Adipose tissue (tissue), 3 donors: ENCODE results near the gene SDC4. TPM values are rescaled to one million over a fixed set of nuclear protein-coding genes. Genes with fewer than 3 reads are reported as not detected.

Source experiments
- H3K27ac ChIP-seq: one replicate; pipeline ENCODE4 v1.5.1; 2013; ENCODE audit warnings: low read depth, low read length
- WGBS, 3 donors: extraction: QIAGEN DNeasy Blood & Tissue Kit; methylation state at CpG; one replicate each; pipeline ENCODE4 v1.1.7; 2013; 5-methylcytosine and 5-hydroxymethylcytosine counted together
- polyA plus RNA-seq, 3 donors: library from polyadenylated mRNA; stranded (reverse); fragments of 200-250 nt; gene quantifications; one replicate each; pipeline ENCODE4 v1.2.3, GENCODE V29; 2013
- donor health status: healthy with polysubstance abuse.
- donor health status: Bipolar disorder and iron deficiency.
- donor health status: healthy.

SDC4 gene
- polyA plus RNA-seq, 3 donors: 25.0 to 105 (median 51.1) TPM

GRCh38 chr20:45308117-45308778, 40.0 kb downstream of the SDC4 start, which contains the start of gene MATN4:
Gene MATN4, minus strand, starts transcription at chr20:45308299. Its CDS starts 2,717 bp downstream, at chr20:45305582.
- 20 to 37% (median 36%) methylated on average over 20 of the region's 20 CpGs for WGBS, 3 donors
- no peak within 1 kb of the TSS for H3K27ac ChIP-seq

DNA sequence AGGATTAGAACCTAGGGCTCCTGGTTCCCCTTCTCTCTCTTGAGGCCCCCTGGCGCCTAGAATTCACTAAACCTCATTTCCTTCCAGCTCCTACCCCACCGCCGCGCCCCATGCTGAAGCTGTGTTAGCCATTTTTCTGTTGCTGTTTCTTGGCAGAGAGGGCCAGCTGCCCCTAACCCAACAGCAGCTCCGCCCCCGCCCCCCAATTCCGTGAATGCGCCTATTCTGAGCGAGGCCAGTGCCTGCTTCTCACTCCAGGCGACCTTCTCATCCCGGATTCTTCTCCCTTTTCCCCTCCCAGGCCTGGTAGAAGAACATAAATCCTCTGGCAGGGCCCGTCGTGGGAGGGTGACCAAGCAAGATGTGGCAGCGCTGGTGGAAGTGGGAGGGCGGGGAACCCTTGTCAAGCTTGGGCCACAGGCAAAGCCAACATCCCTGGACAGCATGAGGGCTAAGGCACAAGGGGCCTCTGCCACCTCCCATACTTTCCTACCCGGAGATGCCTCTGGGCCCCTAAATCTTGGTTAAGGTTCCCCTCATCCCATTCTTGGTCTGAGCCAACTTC, 41.1 kb downstream of the SDC4 start:
- 18 to 55% (median 48%) methylated on average over 16 of the region's 16 CpGs for WGBS, 3 donors
- no peak overlapping the region for H3K27ac ChIP-seq

GRCh38 chr20:45306431-45306982, 41.7 kb downstream of the SDC4 start, which contains the start of gene RBPJL:
Gene RBPJL, plus strand, starts transcription at chr20:45306840. Its CDS starts 83 bp downstream, at chr20:45306923.
- H3K27ac ChIP-seq: no peak within 1 kb of the TSS
- 12 to 24% (median 22%) methylated on average over 41 of the region's 41 CpGs for WGBS, 3 donors

DNA sequence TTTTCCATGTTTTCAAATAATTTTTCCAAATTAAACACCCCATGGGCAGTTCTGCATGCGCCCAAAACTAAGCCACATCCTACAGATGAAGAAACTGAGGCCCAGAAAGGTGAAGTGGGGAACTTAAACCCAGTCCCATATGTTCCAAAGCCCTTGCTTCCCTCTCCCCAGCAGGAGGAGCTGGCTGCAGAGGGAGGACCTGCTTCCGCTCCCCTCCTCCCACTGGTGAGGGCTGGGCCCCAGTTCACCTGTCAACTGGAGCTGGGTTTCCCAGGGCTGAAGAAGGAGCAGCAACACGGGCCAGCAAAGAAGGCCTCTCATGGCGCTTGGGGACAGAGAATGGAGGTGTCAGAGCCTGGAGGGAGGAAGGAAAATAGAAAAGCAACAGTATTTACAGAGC, 43.0 kb downstream of the SDC4 start:
- WGBS, 3 donors: 30 to 73% (median 62%) methylated on average over 4 of the region's 4 CpGs
- H3K27ac ChIP-seq: no peak overlapping the region

DNA sequence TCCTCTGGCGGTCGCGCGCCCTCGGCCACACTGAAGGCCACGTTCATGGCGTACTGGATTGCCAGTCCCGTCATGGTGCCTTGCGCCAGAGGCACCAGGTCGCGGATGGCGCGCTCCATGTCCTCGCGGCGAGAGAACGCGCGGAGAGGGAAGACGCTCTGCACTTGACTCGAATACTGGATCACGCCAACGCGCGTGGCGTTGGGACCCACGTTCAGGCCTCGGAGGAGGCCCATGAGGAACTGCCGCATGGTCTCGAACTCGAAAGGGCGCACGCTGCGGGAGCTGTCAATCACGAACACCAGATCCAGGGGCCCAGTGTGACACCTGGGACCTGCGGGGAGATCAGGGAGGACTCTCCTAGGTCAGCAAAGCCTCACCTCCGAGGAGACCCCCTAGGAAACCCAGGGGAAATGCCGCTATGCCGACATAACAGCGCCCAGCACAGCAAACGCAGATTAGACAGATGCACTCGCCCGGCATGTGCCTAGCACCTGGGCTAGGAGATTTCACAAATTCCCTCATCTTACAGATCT, 43.7 kb downstream of the SDC4 start:
- no peak overlapping the region for H3K27ac ChIP-seq
- 73 to 83% (median 82%) methylated on average over 43 of the region's 43 CpGs for WGBS, 3 donors

GRCh38 chr20:45303586-45304463, 44.4 kb downstream of the SDC4 start:
- WGBS, 3 donors: 43 to 79% (median 71%) methylated on average over 47 of the region's 47 CpGs
- no peak overlapping the region for H3K27ac ChIP-seq

DNA sequence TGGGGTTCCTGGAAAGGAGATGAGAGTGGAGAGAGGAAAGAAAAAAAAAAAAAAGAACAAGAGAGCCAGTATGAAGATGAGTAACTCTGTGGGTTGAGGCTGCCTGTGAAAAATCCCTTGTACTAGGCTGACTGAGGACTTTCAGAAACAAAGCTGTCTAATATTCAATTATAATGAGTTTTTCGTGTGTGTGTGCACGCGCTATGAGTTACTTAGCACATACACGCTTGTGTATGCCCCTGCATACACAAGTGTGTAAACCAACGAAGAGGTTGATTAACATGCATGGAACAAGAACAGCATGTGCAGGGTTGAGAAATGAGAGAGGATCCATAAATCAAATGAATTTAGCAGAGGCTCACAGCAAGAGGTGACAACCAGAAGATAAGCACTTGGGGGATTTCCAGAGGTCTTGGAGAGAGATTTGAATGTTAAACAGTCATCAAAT, 46.4 kb downstream of the SDC4 start:
- no peak overlapping the region for H3K27ac ChIP-seq
- 78 to 87% (median 82%) methylated on average over 5 of the region's 5 CpGs for WGBS, 3 donors

DNA sequence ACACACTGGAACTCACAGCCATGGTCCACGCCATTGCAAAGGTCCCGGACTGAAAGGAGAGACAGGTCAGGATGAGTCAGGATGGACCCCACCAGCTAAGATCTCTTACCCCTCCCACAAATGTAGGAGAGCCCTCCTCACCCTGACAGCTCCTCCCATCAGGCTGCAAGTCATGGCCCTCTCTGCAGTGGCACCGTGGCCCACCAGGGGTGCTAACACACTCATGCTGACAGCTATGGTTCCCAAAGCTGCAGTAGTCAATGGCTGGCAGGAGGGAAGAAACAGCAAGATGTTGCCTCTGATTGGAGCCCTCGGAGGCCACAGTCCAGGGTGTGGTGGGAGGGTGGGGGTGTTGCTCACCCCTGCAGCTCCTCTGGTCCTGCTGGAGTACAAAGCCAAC, 47.3 kb downstream of the SDC4 start:
- 40 to 62% (median 62%) methylated on average over 4 of the region's 4 CpGs for WGBS, 3 donors
- no peak overlapping the region for H3K27ac ChIP-seq

DNA sequence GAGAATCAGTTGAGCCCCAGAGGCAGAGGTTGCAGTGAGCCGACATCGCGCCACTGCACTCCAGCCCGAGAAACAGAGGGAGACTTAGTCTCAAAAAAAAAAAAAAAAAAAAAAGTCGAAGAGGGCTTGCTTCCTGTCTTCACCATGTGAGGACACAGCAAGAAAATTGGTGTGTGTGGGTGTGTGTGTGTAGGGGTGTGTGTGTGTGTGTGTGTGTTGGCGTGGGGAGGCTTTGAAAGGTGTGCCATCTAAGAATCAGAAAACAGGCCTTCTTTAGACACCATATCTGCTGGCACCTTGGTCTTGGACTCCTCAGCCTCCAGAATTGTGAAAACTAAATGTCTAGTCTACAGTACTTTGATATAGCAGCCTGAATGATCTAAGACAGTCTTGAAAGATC, 48.4 kb downstream of the SDC4 start:
- H3K27ac ChIP-seq: no peak overlapping the region
- WGBS, 3 donors: 83 to 94% (median 94%) methylated on average over 5 to 6 of the region's 6 CpGs

GRCh38 chr20:45297786-45298497, 50.3 kb downstream of the SDC4 start:
- H3K27ac ChIP-seq: no peak overlapping the region
- 92 to 95% (median 93%) methylated on average over 48 to 52 of the region's 52 CpGs for WGBS, 3 donors

DNA sequence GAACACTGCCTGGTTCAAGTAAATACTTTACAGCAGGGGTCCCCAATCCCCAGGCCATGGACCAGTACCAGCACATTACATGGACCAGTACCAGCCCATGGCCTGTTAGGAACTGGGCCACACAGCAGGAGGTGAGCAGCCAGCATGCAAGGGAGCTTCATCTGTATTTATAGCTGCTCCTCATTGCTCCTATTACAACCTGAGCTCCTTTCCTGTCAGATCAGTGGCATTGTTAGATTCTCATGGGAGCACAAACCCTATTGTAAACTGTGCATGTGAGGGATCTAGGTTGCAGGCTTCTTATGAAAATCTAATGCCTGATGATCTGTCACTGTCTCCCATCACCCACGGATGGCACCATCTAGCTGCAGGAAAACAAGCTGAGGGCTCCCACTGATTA, 53.6 kb downstream of the SDC4 start:
- WGBS, 3 donors: 86 to 97% (median 94%) methylated on average over 1 of the region's 1 CpG
- H3K27ac ChIP-seq: no peak overlapping the region

- WGBS, 3 donors: 46 to 63% (median 59%) methylated on average over 5 of the region's 5 CpGs
- H3K27ac ChIP-seq: no peak overlapping the region
Measured at GRCh38 chr20:45294003-45294368, 54.2 kb downstream of the SDC4 start.

DNA sequence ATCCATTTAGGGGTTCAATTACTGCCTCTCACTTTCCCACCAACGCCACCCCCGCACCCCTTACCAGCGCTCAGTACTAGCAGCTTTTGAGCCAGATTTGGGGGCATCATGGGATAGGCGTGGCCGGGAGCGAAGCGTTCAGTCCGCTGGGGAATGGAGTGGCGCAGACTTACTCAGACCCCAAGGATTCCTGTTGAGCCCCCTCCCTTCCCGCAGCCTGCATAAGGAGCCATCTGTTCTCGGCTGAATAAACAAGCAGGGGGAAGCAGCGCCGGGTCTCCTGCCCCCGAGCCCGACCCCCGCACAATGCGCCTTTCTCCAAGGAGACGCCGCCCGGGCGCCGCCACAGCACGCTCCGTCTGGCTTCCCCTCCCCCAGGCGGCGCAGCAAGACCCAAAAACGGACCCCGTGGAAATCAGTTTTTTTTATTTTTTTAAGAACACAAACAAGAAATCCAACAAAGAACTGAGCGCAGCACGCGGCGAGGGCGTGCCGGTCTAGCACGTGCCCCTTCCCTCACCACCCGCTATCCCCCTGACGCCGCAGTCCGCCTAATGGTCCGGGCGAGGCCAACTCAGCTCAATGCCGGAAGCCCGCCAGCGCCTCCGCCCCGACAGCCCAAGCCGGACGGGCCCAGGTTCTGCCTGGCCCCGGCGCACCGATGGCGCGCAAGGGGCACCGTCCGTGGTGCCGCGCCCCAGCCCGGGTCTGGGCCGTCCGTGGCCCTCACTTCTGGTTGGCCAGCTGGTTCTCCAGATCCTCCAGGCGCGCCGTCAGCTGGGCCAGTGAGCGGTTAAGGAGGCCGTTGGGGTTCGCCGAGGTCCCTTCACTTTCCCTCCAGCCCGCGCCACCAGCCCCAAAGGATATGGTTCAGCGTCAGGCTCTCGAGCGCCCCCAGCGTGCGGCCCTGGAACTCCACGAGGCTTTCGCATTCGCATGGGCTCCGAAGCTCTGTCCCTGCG, 54.9 kb downstream of the SDC4 start:
- H3K27ac ChIP-seq: no peak overlapping the region
- WGBS, 3 donors: 3 to 8% (median 5%) methylated on average over 79 of the region's 79 CpGs

GRCh38 chr20:45292343-45292742, 55.9 kb downstream of the SDC4 start:
- H3K27ac ChIP-seq: no peak overlapping the region
- 76 to 92% (median 80%) methylated on average over 2 of the region's 2 CpGs for WGBS, 3 donors

- WGBS, 3 donors: 80 to 85% (median 83%) methylated on average over 9 of the region's 9 CpGs
- no peak overlapping the region for H3K27ac ChIP-seq
Measured at GRCh38 chr20:45291526-45291925, 56.7 kb downstream of the SDC4 start.

GRCh38 chr20:45290677-45291355, 57.4 kb downstream of the SDC4 start:
- H3K27ac ChIP-seq: no peak overlapping the region
- WGBS, 3 donors: 20 to 23% (median 21%) methylated on average over 8 of the region's 8 CpGs
